Frontal cortex (tissue), 4 donors: ENCODE data around the gene ABCC8. TPM values are rescaled to one million over a fixed set of nuclear protein-coding genes. Genes with fewer than 3 reads are reported as not detected.
A peak's percentile ranks its signal among the peaks of the same experiment; 100 is the strongest.

Experiments used
- DNase-seq, 2 donors: peaks; one replicate each; pipeline ENCODE4 v3.0.0; 2012; ENCODE audit warnings: low spot score in 2 of 2
- FAIRE-seq: peaks from 2 replicates; lab custom pipeline; 2012; peaks lifted over from hg19 to GRCh38; lab: Jason Lieb, UNC
- total RNA-seq: library from RNA; depleted of rRNA; stranded (reverse); fragments of >200 nt; gene quantifications from one replicate; pipeline ENCODE4 v1.2.3, GENCODE V29; 2014
- donor health status: control.
- donor health status: control.
- donor health status: control.

ABCC8 gene
- total RNA-seq, 1 donor from 2014 or later, result 8.6 TPM

DNA sequence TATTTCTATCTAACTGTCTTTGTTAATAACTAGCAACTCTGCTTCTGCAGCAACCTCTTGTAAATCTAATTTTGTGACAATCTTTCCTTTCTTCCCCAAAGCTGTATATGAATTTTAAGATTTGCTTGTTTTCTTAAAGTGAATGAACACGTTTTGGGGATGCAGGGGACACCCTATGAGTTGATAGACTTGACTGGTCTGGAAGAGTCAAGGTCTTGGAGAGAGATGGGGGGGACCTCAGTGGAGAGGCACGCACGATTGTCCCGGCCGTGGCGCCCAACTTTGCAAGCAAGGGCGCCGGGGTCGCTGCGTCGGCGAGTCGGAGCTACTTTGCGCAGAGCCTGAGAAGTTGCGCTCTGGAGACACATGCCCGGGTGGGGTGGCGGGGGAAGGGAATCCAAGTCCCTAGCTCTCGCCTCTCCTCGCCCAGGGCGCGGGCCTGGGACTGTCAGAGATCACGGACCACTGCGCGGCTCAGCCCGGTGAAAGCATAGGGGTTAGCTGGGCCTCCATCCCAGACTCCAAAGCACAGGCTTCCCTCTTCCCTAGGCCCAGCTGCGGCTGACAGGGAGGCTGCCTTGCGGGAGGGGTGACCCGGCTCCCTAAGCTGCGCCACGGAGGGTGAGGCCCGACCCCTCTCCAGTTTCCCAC, 854 bp downstream of the ABCC8 start:
- FAIRE-seq, result no peak
- no peak for DNase-seq

DNA sequence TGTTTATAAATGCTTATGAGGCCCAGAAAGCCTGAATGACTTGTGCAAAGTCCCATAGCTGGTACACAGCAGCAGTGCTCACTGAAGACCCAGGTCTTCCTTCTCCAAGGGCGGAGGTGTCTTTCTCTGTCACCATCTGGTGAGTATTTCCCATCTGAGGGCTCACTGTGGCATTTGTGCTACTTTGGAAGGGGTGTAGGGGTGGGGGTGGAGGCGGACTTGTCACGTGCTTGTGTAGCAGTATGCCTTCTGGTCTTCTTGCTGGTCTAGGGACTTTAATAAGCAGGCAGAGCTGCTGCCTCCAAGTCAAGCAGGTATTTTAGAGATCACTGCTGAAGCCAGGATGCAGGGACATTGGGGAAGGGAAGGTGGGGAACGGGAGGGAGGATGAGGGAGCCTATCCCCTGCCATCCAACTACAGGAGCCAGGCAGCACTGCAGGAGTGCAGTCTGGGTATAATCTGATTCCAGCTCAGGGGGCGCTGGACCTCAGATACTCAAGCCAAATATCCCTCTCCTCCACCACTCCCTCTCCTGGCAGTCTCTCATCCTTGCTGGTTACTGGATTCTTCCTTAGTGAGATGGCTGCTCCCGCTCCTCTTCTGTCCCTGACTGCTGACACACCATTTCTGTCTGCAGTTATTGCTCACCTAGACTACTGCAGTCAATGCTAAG, 3.4 kb downstream of the ABCC8 start:
- DNase-seq (no peak), FAIRE-seq (no peak)

DNA sequence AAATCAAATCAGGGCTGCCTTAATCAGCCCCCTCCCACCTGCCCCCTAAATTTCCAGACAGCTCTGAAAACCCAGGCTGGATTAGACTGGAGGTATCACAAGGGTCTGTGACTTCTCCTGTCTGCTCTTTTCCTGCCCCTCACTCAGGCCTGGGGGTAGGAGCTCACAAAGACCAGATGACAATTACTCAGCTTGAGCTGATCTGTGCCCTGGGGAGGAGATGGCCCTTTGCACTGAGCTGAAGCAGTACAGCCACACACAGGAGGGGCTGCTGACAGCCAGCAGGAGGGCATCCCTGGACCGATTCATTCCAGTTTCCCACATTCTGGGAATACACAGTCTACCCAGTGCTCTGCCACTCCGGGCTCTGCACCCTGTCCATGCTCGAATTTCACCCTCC, 4.2 kb downstream of the ABCC8 start:
- DNase-seq (no peak), FAIRE-seq (no peak)

DNA sequence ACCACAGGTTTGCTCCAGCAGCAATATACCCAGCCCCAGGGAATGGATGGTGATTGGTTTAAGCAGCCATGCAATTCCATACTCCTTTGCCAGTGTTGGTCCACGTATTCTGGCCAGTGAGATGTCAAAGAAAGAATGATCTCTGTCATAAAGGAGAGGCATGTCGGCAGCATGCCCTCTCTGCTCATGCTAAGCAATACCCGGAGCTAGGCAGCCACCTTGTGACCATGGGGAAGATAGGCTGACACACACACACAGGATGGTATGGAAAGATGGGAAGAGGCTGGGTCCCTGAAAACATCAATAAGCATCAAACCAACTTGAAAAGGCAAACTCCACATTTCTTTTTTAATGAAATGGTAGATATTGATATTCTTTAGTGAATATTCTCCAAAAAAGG, 5.1 kb downstream of the ABCC8 start:
- FAIRE-seq, result no peak
- DNase-seq, result no peak

DNA sequence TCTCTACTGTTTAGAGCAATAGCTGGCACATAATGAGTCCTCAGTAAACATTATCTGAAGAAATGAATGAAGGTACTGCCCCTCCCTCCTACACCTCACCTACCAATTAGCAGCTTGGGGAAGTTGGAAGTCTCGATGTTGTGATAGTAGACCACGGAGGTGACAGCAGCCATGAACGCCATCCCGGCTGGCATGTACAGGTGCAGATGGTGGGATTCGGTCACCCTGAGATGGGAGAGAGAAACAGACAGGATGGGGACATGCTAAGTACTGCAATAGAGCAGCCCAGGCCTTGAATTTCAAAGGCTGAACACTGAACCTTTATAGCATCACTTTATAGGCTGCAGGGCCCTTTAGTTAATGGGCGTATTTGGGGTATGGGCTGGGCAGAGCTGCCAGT, 6.6 kb downstream of the ABCC8 start:
- DNase-seq (no peak), FAIRE-seq (no peak)

DNA sequence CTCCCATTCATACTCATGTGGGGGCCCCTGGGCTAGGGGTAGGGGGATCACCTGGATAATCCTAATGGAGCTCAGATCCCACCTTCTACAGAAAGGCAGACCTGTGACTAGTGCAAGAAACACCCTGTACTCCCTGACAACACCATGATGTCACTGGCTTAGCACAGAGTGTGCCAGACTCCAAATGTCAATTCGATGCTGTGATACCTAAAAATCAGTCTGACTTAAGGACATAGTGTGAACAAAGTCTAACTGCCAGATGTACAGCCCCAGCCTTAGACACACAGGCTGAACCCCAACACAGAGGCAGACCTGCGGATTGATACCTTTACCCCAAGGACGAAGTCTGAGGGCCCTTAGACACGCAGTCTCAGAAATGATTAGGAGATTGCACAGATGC, 8.5 kb downstream of the ABCC8 start:
- no peak for DNase-seq
- no peak for FAIRE-seq

DNA sequence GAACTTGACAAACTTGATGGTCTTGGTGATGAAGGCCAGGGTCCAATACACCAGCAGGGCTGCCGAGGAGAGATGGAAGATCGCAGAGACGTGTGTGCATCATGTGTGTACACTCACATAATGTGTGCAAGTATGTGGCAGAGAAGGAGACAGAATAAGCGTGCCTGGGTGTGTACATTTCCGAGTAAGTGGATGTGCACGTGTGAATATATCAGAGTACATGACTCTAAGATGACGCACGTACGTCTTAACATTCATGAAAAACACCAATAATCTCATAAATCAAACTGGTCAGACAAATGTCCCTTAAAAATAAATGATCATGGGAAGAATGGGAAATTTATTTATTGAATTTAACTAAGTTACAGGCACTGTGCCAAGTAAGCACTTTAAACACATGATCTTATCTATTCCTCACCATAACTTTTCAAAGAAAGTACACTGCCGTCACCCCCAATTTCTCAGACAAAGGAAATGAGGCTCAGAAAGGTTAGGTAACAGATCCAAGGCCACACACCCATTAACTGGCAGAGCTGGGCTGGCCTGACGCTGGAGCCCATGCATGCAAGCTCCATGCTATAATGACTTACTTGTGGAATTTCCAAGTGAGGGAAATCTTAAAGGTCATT, 13.0 kb downstream of the ABCC8 start:
- DNase-seq, result no peak
- no peak for FAIRE-seq

DNA sequence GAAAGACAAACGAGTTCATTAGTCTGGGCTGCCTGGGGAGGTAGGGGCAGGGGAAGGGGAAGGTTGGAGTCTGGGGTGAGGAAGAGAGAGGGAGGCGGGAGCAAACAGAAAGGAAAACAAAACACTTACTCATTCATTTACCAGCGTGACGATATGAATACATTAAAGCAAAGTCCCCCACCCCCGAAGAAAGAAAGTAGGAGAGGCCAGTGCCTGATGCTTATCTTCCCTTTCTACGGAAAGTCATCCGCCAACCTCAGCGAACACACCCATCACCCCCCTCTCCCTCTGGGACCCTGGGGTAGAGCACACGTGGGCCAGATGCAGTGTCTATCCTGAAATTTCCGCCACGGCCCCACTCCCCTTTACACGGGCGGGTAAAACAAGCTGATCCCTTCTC, 13.7 kb downstream of the ABCC8 start:
- DNase-seq (no peak), FAIRE-seq (no peak)

DNA sequence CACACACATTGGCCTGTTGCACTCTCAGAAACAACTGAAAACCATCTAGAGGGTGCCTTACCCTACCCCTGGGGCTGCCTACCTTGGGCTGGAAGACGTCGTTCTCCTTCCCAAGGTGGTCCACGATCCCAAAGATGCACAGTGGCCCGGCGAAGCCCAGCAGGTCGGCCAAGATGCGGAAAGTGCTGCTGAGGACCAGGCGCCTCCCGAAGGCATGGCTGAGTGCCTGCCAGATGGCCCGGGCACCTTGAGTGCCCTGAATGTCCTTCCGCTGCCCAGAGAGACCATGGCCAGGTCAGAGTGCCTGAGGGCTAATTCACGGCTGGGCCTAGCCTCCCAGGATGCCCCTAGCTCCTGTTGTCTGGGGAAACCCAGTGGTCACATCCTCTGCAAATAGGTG, 16.2 kb downstream of the ABCC8 start:
- no peak for FAIRE-seq

DNA sequence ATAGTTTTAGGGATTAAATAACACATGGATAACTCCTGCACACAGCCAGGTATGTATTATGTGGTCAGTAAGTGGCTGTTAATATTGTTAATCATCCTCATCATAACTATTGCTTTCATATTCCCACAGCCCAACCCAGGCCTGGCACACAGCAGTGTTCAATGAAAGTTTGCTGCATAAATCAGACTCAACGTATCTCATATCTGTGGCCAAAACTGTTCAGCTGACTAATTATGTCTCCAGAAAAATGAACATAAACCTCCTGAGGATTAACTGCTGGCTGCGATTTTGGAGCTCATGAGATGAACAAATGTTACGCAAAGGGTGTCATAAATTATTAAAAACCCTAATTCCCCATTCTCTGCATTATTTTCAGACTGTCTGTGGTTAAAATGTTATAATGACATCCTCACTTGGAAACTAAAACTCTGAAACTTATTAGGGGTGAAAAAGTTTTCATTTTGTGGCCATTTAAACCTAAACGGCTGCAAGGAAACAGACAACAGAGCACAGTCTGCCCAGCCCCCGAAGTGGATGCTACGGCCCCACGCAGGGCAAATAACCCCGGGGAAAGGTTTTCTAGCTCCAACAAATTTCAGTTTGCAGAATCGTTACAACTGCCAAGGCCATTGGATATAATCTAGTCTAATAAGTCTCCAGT, 17.3 kb downstream of the ABCC8 start:
- no peak for DNase-seq
- no peak for FAIRE-seq

More for the DNA sequence above, 16.2 kb downstream of the ABCC8 start:
- no peak for DNase-seq

DNA sequence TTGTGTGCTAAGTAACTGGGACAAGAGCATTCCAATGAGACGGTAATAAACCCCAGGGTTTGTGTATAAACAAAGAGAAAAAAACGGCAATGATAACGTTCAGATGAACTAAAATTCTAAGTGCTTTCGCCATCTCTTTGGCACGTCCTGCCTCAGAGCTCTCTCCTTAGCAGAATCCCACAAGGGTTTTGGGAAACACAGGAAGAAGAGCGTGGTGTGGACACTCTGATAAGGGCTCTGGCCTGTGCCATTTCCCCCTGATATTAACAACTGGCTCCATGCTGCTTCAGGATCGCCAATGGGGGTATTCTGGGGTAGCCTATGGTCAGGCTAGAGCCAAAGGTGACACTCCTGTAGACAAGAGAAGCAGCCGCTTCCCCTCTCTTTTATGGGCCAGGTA, 18.4 kb downstream of the ABCC8 start:
- no peak for DNase-seq
- no peak for FAIRE-seq

DNA sequence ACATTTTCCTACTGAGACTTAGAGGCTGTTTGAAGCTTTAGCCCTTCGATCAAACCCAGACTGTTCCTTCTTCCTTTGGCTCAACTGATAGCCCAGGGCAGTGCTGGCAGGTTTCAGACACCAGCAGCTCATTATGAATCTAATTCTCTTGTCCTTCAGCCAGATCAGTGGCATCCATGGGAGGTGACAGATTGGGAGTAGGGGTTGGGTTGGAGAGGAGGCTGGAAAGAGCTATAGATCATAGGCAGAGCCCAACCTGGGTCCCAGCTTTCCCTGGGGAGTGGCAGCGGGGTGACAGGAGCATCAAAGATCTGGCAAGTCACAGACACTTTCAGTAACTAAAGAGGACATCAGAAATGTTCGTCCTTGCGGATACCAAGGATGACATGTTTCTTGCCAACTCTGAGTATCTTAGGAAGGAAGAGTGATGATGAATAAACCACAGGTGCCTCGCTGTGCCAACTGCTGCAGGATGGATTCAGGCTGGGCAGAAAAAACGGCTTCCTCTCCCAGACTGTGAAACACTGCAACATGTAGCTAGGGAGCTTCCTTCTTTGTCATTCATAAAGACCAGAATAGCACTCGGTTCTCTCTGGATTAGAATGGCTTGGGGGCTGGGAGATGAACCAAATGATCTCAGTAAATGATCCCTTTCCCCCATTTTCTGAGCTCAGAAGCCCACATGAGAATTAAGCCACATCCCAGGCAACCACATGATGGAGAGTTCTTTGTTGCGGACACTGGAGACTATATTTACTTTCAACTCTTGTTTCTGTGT, 19.1 kb downstream of the ABCC8 start:
- DNase-seq (peak in 1 of 2 donors; percentile 29), FAIRE-seq (no peak)

DNA sequence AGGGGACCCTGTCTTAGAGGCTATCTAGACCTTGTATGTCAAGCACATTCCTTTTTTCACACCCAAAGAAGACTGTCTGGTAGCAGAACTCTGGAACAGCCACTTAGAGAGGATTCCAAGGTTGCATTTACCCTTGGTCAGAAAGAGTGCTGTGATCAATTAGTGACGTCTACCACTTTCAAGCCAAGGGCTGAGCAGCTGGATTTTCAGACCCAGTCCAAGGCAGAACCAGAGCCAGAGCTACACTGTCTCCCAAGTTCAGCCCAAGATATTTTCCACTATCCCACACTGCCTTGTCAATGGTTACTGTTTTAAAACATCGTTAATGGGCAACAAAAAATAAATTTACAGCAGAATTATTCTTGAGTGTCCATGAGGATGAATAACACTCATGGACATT, 24.0 kb downstream of the ABCC8 start:
- DNase-seq (no peak), FAIRE-seq (no peak)

DNA sequence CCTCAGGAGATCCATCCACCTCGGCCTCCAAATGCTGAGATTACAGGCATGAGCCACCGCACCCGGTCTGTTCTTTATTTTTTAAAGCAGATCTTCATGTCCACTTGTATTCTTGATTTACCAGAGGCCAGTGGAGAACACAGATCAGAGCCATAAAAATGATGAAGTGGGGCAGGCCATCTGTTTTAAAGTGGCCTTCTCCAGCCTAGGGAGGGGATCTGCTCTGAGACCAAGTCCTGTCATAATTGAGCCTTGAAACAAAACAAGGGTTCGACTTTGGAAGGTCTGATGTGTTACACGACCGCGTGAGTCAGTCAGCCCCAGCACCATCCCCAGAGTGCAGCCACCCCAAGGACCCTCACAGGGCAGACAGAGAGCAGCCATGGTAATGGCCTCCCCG, 27.5 kb downstream of the ABCC8 start:
- DNase-seq, result no peak
- FAIRE-seq, result no peak

DNA sequence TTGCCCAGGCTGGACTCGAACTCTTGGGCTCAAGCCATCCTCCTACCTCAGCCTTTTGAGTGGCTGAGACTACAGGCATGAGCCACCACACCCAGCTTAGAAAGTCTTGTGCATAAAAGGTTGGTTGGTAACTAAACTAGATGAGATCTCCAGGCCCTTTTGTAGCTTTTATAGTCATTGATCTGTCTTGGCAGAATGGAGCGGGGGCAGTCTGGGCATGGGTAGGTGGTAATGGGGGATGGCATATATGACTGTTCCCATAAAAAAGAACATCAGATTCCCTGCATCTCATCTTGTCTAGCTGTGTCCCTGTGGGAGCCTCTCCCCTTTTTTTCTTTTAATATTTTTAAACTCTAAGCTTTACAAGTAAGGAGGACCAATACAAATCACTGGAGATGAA, 30.2 kb downstream of the ABCC8 start:
- FAIRE-seq (no peak), DNase-seq (no peak)

DNA sequence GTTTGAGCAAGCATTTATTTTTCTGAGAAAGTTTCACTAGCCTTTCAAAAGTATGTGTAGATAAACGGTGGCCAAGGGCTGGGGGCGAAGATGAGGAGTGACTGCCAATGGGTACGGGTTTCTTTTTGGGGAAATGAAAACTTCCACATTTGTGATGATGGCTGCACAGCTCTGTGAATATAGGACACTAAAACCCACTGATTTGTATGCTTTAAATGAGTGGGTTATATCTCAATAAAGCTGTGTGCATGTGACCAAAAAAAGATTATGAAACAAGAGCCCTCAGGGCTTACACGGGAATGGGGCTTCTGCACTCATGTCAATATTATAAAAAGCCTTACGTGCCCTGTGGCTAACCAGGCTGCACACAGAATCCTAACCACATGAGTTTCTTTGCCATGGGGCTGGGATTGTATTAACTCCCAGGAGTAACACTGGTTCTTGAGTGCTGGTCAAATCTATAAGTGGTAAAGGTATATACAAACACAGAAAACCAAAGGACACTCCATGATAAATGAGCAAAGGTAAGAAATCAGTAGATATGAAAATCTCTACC, 31.3 kb downstream of the ABCC8 start:
- FAIRE-seq (no peak), DNase-seq (no peak)

DNA sequence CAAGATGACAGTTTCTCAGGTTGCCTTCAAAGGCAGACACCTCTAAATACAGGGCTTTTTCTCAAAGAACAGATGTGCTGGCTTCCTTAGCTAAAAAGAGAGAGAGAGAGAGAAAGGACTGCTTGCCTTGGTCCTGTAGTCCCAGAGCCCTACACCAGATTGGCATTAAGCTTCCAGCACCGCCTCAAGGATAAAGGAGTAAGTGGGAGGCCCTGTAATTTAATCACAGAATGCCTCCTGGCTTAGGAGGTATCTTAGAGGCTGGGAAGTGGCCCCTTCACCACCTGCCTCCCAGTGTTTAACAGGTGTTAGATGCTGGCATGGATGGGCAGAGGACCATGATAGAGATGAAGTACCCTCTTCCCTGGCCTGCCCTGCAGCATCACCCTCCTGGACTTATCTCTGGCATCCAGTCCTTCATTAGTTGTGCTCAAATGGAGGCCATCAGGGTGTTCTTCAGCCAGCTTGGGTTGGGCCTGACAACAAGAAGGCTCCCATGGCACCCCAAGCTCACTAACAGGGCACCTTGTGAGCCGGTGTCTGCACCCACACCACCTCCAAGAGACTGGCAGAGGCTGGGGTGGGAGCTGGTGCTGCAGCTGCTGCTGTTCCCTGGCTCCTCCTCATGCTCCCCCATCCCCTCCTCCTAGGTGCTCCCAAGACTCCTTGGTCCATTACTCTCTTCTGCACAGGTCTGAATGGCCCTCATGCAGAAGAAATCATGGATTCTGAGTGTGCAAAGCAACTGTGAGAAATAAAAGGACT, 32.5 kb downstream of the ABCC8 start:
- FAIRE-seq, result no peak
- DNase-seq, result no peak

DNA sequence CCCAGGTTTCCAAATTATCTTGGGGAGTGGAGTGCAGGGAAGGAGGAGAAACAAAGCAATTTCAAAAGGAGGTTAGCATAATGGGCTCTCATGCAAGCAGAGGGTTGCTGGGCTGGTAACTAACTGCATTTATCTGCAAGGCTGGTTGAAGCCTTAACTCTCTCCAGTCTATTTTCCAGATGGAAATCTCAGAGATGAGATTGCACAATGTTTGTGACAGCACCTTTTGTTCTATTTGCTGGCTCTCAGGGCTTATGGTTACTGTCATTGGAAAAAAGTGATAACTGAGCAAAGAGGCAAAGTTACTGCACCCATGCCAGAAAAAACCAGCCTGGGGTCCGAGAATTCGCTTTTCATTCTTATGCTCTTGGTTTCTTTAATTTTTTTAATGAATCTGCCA, 33.2 kb downstream of the ABCC8 start:
- DNase-seq (no peak), FAIRE-seq (no peak)

DNA sequence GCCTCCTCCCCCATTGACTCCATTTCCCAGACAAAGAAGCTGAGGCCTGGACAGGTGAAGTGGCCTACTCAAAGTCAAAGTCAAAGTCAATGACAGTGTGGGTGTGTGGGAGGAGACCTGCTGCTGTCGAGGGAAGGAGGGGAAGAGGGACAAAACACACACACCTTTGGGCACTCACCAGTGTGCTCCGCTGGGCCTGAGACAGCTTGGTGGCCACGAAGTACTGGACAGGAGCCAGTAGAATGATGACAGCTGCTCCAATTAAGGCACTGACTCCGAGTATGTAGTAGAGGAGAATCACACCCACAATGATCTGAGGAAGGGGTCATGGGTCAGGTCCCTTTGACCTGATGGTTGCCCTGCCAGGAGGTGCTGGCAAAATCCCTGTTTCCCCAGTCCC, 33.6 kb downstream of the ABCC8 start:
- FAIRE-seq (no peak), DNase-seq (no peak)
